Adrenal gland (tissue), 12 donors: ENCODE data around the gene ITGB3BP. TPM values are rescaled to one million over a fixed set of nuclear protein-coding genes. Genes with fewer than 3 reads are reported as not detected.
"Not testable (repeated sequence)": the region's sequence is repeated elsewhere in the genome, so short reads cannot be mapped to it uniquely, and the experiment has no call there.

ENCODE experiments used
- DNase-seq, 7 donors: peaks; one replicate each; pipeline ENCODE4 v3.0.0-alpha.2; 2019 to 2020
- H3K27ac ChIP-seq, 5 donors: fragments of 200-600 bp; sonication (generic) in 4 of 5; 1 replicate in 3 of 5; 2 replicates in 2 of 5; pipeline versions ENCODE4 v1.5.1 to v1.8.0; 2016 to 2020; ENCODE audit warnings: mild to moderate bottlenecking in 1 of 5
- H3K27me3 ChIP-seq: fragments of 200-600 bp; 2 replicates; pipeline ENCODE4 v1.8.0; 2021
- H3K36me3 ChIP-seq, 2 donors: fragments of 200-600 bp; replicated peaks in 1 of 2; 1 replicate in 1 of 2; 2 replicates in 1 of 2; pipeline versions ENCODE4 v1.5.1 to v1.8.0; 2018 to 2022
- H3K4me1 ChIP-seq, 2 donors: fragments of 200-600 bp; replicated peaks in 1 of 2; 1 replicate in 1 of 2; 2 replicates in 1 of 2; pipeline versions ENCODE4 v1.5.1 to v1.8.0; 2018 to 2021
- H3K4me3 ChIP-seq, 4 donors: fragments of 200-600 bp; sonication (generic) in 3 of 4; one replicate each; pipeline ENCODE4 v1.5.1; 2016 to 2018
- H3K9me3 ChIP-seq, 3 donors: fragments of 200-600 bp; sonication (generic) in 1 of 3; replicated peaks in 1 of 3; 1 replicate in 2 of 3; 2 replicates in 1 of 3; pipeline versions ENCODE4 v1.5.1 to v1.8.0; 2016 to 2021
- CTCF ChIP-seq, 6 experiments: fragments of 450-650 bp in 4 of 6; fragments of 200-600 bp in 2 of 6; sonication (generic) in 1 of 6; IDR thresholded peaks; 1 replicate in 5 of 6; 2 replicates in 1 of 6; pipeline versions ENCODE4 v1.5.1 to v1.8.0; 2016 to 2021; ENCODE audit warnings: antibody characterized with exemption in 6 of 6, mild to moderate bottlenecking in 2 of 6, moderate library complexity in 1 of 6
- POLR2A ChIP-seq, 2 donors: fragments of 450-650 bp; IDR thresholded peaks; one replicate each; pipeline ENCODE4 v1.6.1; 2017; ENCODE audit warnings: antibody characterized with exemption in 2 of 2, mild to moderate bottlenecking in 2 of 2, moderate library complexity in 1 of 2
- WGBS, 4 donors: extraction: QIAGEN DNeasy Blood & Tissue Kit in 2 of 4; methylation state at CpG; one replicate each; pipeline versions ENCODE4 v1.1.5 to v1.1.7; 2013 to 2017; 5-methylcytosine and 5-hydroxymethylcytosine counted together
- intact Hi-C, 2 donors: fragments of 100-400 bp; cut with DNase I; formaldehyde crosslinking; loops; one replicate each; pipeline versions ENCODE4 v1.14.1 to v1.15.0; 2022 to 2023
- polyA plus RNA-seq, 3 donors: library from polyadenylated mRNA; stranded (reverse); fragments of 200-250 nt in 2 of 3; fragments of 350-450 nt in 1 of 3; fragmentation: Illumina TruSeq in 1 of 3; extraction: RNeasy Lipid Tissue Mini Kit (QIAGEN cat#74804) in 1 of 3; gene quantifications; one replicate each; pipeline ENCODE4 v1.2.3, GENCODE V29; 2013 to 2014
- total RNA-seq, 9 donors: library from RNA; depleted of rRNA in 4 of 9; stranded (reverse); fragments of >200 nt in 4 of 9; fragments of 120-200 nt in 1 of 9; fragmentation: NEBNext Ultra II Directional in 1 of 9; extraction: Animal tissue kit (Norgen Biotek cat#: 25700) in 1 of 9; gene quantifications; one replicate each; pipeline versions ENCODE4 v1.1.0 to v1.2.4, GENCODE V29; 2013 to 2023
- donor health status: healthy with polysubstance abuse.
- donor health status: Bipolar disorder and iron deficiency.
- donor health status: DM: yes; HTN: yes; CAD: no.
- donor health status: DM: no; HTN: no; CAD: no.
- donor health status: DM: no; HTN: no; CAD: no.
- donor health status: DM: yes; HTN: yes; CAD: no.

Gene ITGB3BP
- total and polyA plus RNA-seq, 12 donors, result 2.4 to 50.2 (median 27.7) TPM

- intact Hi-C loops, result no loop called here
- no peaks in the 10 kb centered on the region for H3K9me3 ChIP-seq
- H3K27ac ChIP-seq, result no peak overlapping the region
- no peak overlapping the region for H3K4me3 ChIP-seq
- no peak for DNase-seq
- TF ChIP-seq POLR2A (IDR thresholded peaks at IDR 0.05) (no peak), CTCF (IDR thresholded peaks at IDR 0.05) (no peak)
- 90 to 98% (median 96%) methylated on average over 1 of the region's 1 CpG for WGBS, 4 donors
- no peaks in the 10 kb centered on the region for H3K4me1 ChIP-seq
- no peaks in the 10 kb centered on the region for H3K27me3 ChIP-seq
- no peaks in the 10 kb centered on the region for H3K36me3 ChIP-seq
Measured at GRCh38 chr1:63486629-63487028, 36.4 kb downstream of the ITGB3BP start.

- Histone ChIP-seq H3K36me3 (no peaks in the 10 kb centered on the region), H3K27ac (no peak overlapping the region), H3K27me3 (no peaks in the 10 kb centered on the region), H3K9me3 (no peaks in the 10 kb centered on the region), H3K4me1 (no peaks in the 10 kb centered on the region), H3K4me3 (no peak overlapping the region)
- DNase-seq, result no peak
- intact Hi-C loops, result no loop called here
- WGBS, 4 donors, result 54 to 60% (median 59%) methylated on average over 1 of the region's 1 CpG
- TF ChIP-seq CTCF (IDR thresholded peaks at IDR 0.05) (no peak), POLR2A (IDR thresholded peaks at IDR 0.05) (no peak)
Measured at GRCh38 chr1:63480057-63480456, 43.0 kb downstream of the ITGB3BP start.

GRCh38 chr1:63475761-63476160 lies 47.3 kb downstream of the ITGB3BP start:
- intact Hi-C loops, result no loop called here
- H3K27me3 ChIP-seq, result no peaks in the 10 kb centered on the region
- H3K27ac ChIP-seq, result no peak overlapping the region
- H3K36me3 ChIP-seq, result no peaks in the 10 kb centered on the region
- H3K4me1 ChIP-seq, result no peaks in the 10 kb centered on the region
- no peak overlapping the region for H3K4me3 ChIP-seq
- TF ChIP-seq POLR2A (IDR thresholded peaks at IDR 0.05), result no peak
- no peak for DNase-seq
- no peaks in the 10 kb centered on the region for H3K9me3 ChIP-seq
- WGBS, 4 donors, result 77 to 95% (median 89%) methylated on average over 7 of the region's 7 CpGs

GRCh38 chr1:63468683-63469082 lies 54.3 kb downstream of the ITGB3BP start:
- intact Hi-C loops, H3K36me3 ChIP-seq, H3K4me1 ChIP-seq, H3K9me3 ChIP-seq, H3K4me3 ChIP-seq, H3K27me3 ChIP-seq, H3K27ac ChIP-seq, DNase-seq: not testable (repeated sequence)
- 96 to 100% (median 97%) methylated on average over 5 of the region's 5 CpGs for WGBS, 4 donors

GRCh38 chr1:63466759-63467158 lies 56.3 kb downstream of the ITGB3BP start:
- Histone ChIP-seq H3K36me3 (no peaks in the 10 kb centered on the region), H3K4me1 (no peaks in the 10 kb centered on the region), H3K4me3 (no peak overlapping the region), H3K27me3 (no peaks in the 10 kb centered on the region), H3K27ac (no peak overlapping the region), H3K9me3 (peaks cover 0 to under 1% (median 0%) of the 10 kb centered on the region in 3 donors)
- intact Hi-C loops, result no loop called here
- TF ChIP-seq POLR2A (IDR thresholded peaks at IDR 0.05) (no peak), CTCF (IDR thresholded peaks at IDR 0.05) (no peak)
- WGBS, 4 donors, result 84 to 89% (median 88%) methylated on average over 3 of the region's 3 CpGs
- no peak for DNase-seq
